Central memory CD8-positive, alpha-beta T cell (primary cell): Measurements from ENCODE around the gene NEUROD2.

Source experiments
- ATAC-seq: fragments of 150-1000 bp; cut with Tn5 transposase; replicated peaks from 2 replicates; pipeline ENCODE4 v1.10.0; 2022; ENCODE audit warnings: mild to moderate bottlenecking, moderate FRiP score, moderate number of reproducible peaks; ENCODE audit not compliant: poor library complexity, severe bottlenecking; ENCODE audit errors: extremely low read depth
- DNase-seq, 2 donors: peaks; one replicate each; pipeline ENCODE4 v3.0.0; 2021; ENCODE audit warnings: low spot score in 2 of 2
- H3K27ac Mint-ChIP-seq: one replicate; pipeline ENCODE4 v1.8.0; 2022; ENCODE audit warnings: low read depth, mild to moderate bottlenecking, moderate library complexity, mixed read lengths
- H3K27me3 Mint-ChIP-seq: one replicate; pipeline ENCODE4 v1.8.0; 2022; ENCODE audit warnings: mixed read lengths
- H3K36me3 Mint-ChIP-seq: one replicate; pipeline ENCODE4 v1.8.0; 2022; ENCODE audit warnings: mild to moderate bottlenecking, moderate library complexity, mixed read lengths; ENCODE audit not compliant: insufficient read depth
- H3K4me1 Mint-ChIP-seq: one replicate; pipeline ENCODE4 v1.8.0; 2022; ENCODE audit warnings: mixed read lengths
- H3K4me3 Mint-ChIP-seq: one replicate; pipeline ENCODE4 v1.8.0; 2022; ENCODE audit warnings: mild to moderate bottlenecking, moderate library complexity, mixed read lengths
- H3K9me3 Mint-ChIP-seq: one replicate; pipeline ENCODE4 v1.8.0; 2022; ENCODE audit warnings: mixed read lengths

NEUROD2 gene

GRCh38 chr17:39600288-39600996 lies 7.3 kb downstream of the NEUROD2 start:
- no peak for DNase-seq
- Mint-ChIP-seq H3K4me1 (peaks cover 31% of the 10 kb centered on the region), H3K36me3 (peaks cover 3% of the 10 kb centered on the region), H3K27me3 (peaks cover 90% of the 10 kb centered on the region), H3K9me3 (no peaks in the 10 kb centered on the region), H3K4me3 (no peak overlapping the region), H3K27ac (no peak overlapping the region)
- no peak for ATAC-seq

- H3K4me3 Mint-ChIP-seq = no peak overlapping the region
- H3K27me3 Mint-ChIP-seq = peaks cover 90% of the 10 kb centered on the region
- DNase-seq = no peak
- no peak for ATAC-seq
- no peaks in the 10 kb centered on the region for H3K9me3 Mint-ChIP-seq
- peaks cover 31% of the 10 kb centered on the region for H3K4me1 Mint-ChIP-seq
- no peaks in the 10 kb centered on the region for H3K36me3 Mint-ChIP-seq
- no peak overlapping the region for H3K27ac Mint-ChIP-seq
Measured at GRCh38 chr17:39599665-39600231, 8.0 kb downstream of the NEUROD2 start.

- H3K27me3 Mint-ChIP-seq = peaks cover 90% of the 10 kb centered on the region
- no peaks in the 10 kb centered on the region for H3K9me3 Mint-ChIP-seq
- no peak overlapping the region for H3K27ac Mint-ChIP-seq
- ATAC-seq = no peak
- no peak overlapping the region for H3K4me3 Mint-ChIP-seq
- no peak for DNase-seq
- H3K4me1 Mint-ChIP-seq = peaks cover 31% of the 10 kb centered on the region
- H3K36me3 Mint-ChIP-seq = no peaks in the 10 kb centered on the region
Measured at GRCh38 chr17:39599004-39599664, 8.6 kb downstream of the NEUROD2 start.

GRCh38 chr17:39598630-39599003 lies 9.1 kb downstream of the NEUROD2 start:
- H3K36me3 Mint-ChIP-seq = no peaks in the 10 kb centered on the region
- H3K4me3 Mint-ChIP-seq = no peak overlapping the region
- peaks cover 28% of the 10 kb centered on the region for H3K4me1 Mint-ChIP-seq
- no peak for DNase-seq
- H3K27me3 Mint-ChIP-seq = peaks cover 89% of the 10 kb centered on the region
- ATAC-seq = no peak
- no peaks in the 10 kb centered on the region for H3K9me3 Mint-ChIP-seq
- H3K27ac Mint-ChIP-seq = no peak overlapping the region

- Mint-ChIP-seq H3K27me3 (peaks cover 89% of the 10 kb centered on the region), H3K9me3 (no peaks in the 10 kb centered on the region), H3K36me3 (no peaks in the 10 kb centered on the region), H3K4me3 (no peak overlapping the region), H3K27ac (no peak overlapping the region), H3K4me1 (peaks cover 22% of the 10 kb centered on the region)
- DNase-seq (no peak), ATAC-seq (no peak)
Measured at GRCh38 chr17:39598047-39598481, 9.7 kb downstream of the NEUROD2 start.

- Mint-ChIP-seq H3K9me3 (no peaks in the 10 kb centered on the region), H3K36me3 (no peaks in the 10 kb centered on the region), H3K27ac (no peak overlapping the region), H3K4me3 (no peak overlapping the region), H3K4me1 (peaks cover 21% of the 10 kb centered on the region), H3K27me3 (peaks cover 89% of the 10 kb centered on the region)
- ATAC-seq = no peak
- DNase-seq = no peak
Measured at GRCh38 chr17:39597372-39598046, 10.2 kb downstream of the NEUROD2 start.

- Mint-ChIP-seq H3K4me3 (no peak overlapping the region), H3K4me1 (peaks cover 21% of the 10 kb centered on the region)
Measured at GRCh38 chr17:39596543-39597267, 11.0 kb downstream of the NEUROD2 start.

GRCh38 chr17:39595928-39596510 lies 11.7 kb downstream of the NEUROD2 start:
- Mint-ChIP-seq H3K4me1 (peaks cover 21% of the 10 kb centered on the region), H3K36me3 (no peaks in the 10 kb centered on the region), H3K4me3 (no peak overlapping the region), H3K9me3 (no peaks in the 10 kb centered on the region), H3K27ac (no peak overlapping the region), H3K27me3 (peaks cover 89% of the 10 kb centered on the region)
- ATAC-seq (no peak), DNase-seq (no peak)

More at GRCh38 chr17:39596543-39597267, 11.0 kb downstream of the NEUROD2 start:
- DNase-seq = no peak
- Mint-ChIP-seq H3K27ac (no peak overlapping the region), H3K9me3 (no peaks in the 10 kb centered on the region), H3K36me3 (no peaks in the 10 kb centered on the region), H3K27me3 (peaks cover 89% of the 10 kb centered on the region)
- ATAC-seq = no peak

GRCh38 chr17:39595294-39595693 lies 12.4 kb downstream of the NEUROD2 start:
- no peaks in the 10 kb centered on the region for H3K36me3 Mint-ChIP-seq
- no peak overlapping the region for H3K4me3 Mint-ChIP-seq
- no peaks in the 10 kb centered on the region for H3K9me3 Mint-ChIP-seq
- H3K27ac Mint-ChIP-seq = no peak overlapping the region
- peaks cover 21% of the 10 kb centered on the region for H3K4me1 Mint-ChIP-seq
- DNase-seq (no peak), ATAC-seq (no peak)
- H3K27me3 Mint-ChIP-seq = peaks cover 84% of the 10 kb centered on the region

GRCh38 chr17:39593371-39593770 lies 14.3 kb downstream of the NEUROD2 start:
- ATAC-seq (no peak), DNase-seq (no peak)
- no peaks in the 10 kb centered on the region for H3K9me3 Mint-ChIP-seq
- no peak overlapping the region for H3K27ac Mint-ChIP-seq
- H3K4me3 Mint-ChIP-seq = no peak overlapping the region
- H3K27me3 Mint-ChIP-seq = peaks cover 83% of the 10 kb centered on the region
- H3K4me1 Mint-ChIP-seq = peaks cover 17% of the 10 kb centered on the region
- no peaks in the 10 kb centered on the region for H3K36me3 Mint-ChIP-seq

- Mint-ChIP-seq H3K4me3 (no peak overlapping the region), H3K4me1 (peaks cover 12% of the 10 kb centered on the region), H3K36me3 (no peaks in the 10 kb centered on the region), H3K9me3 (no peaks in the 10 kb centered on the region), H3K27ac (no peak overlapping the region), H3K27me3 (peaks cover 71% of the 10 kb centered on the region)
- ATAC-seq = no peak
- no peak for DNase-seq
Measured at GRCh38 chr17:39591958-39592954, 15.5 kb downstream of the NEUROD2 start.
